Measurements from ENCODE around the gene ZNF845. TPM values are rescaled to one million over a fixed set of nuclear protein-coding genes. Genes with fewer than 3 reads are reported as not detected.

Gene ZNF845
- total and polyA plus RNA-seq, 2 of the 4 experiments (the other 2 are of a cell fraction) = 1.2 to 9.5 TPM

- Histone ChIP-seq H3K9ac (ENCODE audit: low read depth, low read length) (no peak overlapping the region), H3K14ac (replicated peaks; ENCODE audit: low read depth, low read length) (no peak overlapping the region), H2BK20ac (ENCODE audit: low read depth, low read length) (no peak overlapping the region), H3K4me3 (ENCODE audit: insufficient read depth, low read depth, low read length) (no peak overlapping the region), H4K91ac (ENCODE audit: insufficient read depth, low read depth, low read length) (no peak overlapping the region), H2BK120ac (ENCODE audit: low read depth, low read length) (no peak overlapping the region), H2AK9ac (replicated peaks; ENCODE audit: low read depth, low read length, poor library complexity) (no peak overlapping the region), H3K4me1 (ENCODE audit: control insufficient read depth, insufficient read depth, low read length) (no peaks in the 10 kb centered on the region), H2AFZ (replicated peaks; ENCODE audit: low read length, poor library complexity) (no peak overlapping the region), H2BK15ac (ENCODE audit: low read depth, low read length) (no peak overlapping the region), H3K4me2 (ENCODE audit: low read depth, low read length) (no peak overlapping the region), H3K27me3 (ENCODE audit: control insufficient read depth, insufficient read depth, low read length) (no peaks in the 10 kb centered on the region), H3K79me1 (ENCODE audit: low read depth in 1 of 2, low read length in 2 of 2) (no peaks in the 10 kb centered on the region), H3K18ac (ENCODE audit: low read depth, low read length) (no peak overlapping the region), H3K23ac (ENCODE audit: low read depth, low read length) (no peak overlapping the region), H2BK5ac (ENCODE audit: low read depth, low read length, poor library complexity, severe bottlenecking) (no peak overlapping the region), H2AK5ac (ENCODE audit: low read depth, low read length) (no peak overlapping the region), H3K9me1 (ENCODE audit: insufficient read depth, low read length) (no peaks in the 10 kb centered on the region), H4K8ac (ENCODE audit: low read depth in 2 of 2, low read length in 2 of 2) (no peak overlapping the region), H4K20me1 (ENCODE audit: insufficient read depth, low read length) (no peaks in the 10 kb centered on the region), H3K56ac (ENCODE audit: extremely low read depth, insufficient read depth, low read length) (no peak overlapping the region), H3K9me3 (ENCODE audit: control insufficient read depth, insufficient read depth, low read length) (peaks cover 53% of the 10 kb centered on the region), H3K4ac (ENCODE audit: low read depth, low read length) (no peak overlapping the region), H4K5ac (ENCODE audit: low read depth, low read length) (no peak overlapping the region), H3K27ac (ENCODE audit: insufficient read depth, low read length) (no peak overlapping the region), H3K36me3 (ENCODE audit: control insufficient read depth, insufficient read depth, low read length) (peaks cover 14% of the 10 kb centered on the region)
- no peak for ATAC-seq (ENCODE audit: low read depth)
- POLR2A ChIA-PET (ENCODE audit: unreplicated experiment) = no interaction called here
- DNase-seq = no peak
- no peak for TF ChIP-seq MAZ (IDR thresholded peaks at IDR 0.05; ENCODE audit: borderline replicate concordance, low read depth, low read length)
- TF ChIP-seq RCOR1 (IDR thresholded peaks at IDR 0.05; ENCODE audit: insufficient replicate concordance, low read length) = no peak
- no peak for TF ChIP-seq RFX5 (IDR thresholded peaks at IDR 0.05; ENCODE audit: low read depth, low read length)
- TF ChIP-seq MAFK (IDR thresholded peaks at IDR 0.05; ENCODE audit: low read depth, low read length) = no peak
- TF ChIP-seq USF2 (IDR thresholded peaks at IDR 0.05; ENCODE audit: low read depth, low read length) = no peak
- no peak for TF ChIP-seq BHLHE40 (IDR thresholded peaks at IDR 0.05; ENCODE audit: low read depth, low read length)
- no peak for TF ChIP-seq CTCF (conservative IDR thresholded peaks at IDR 0.05; ENCODE audit: low read depth, low read length)
- TF ChIP-seq SMC3 (IDR thresholded peaks at IDR 0.05; ENCODE audit: low read depth, low read length) = no peak
- TF ChIP-seq CHD1 (IDR thresholded peaks at IDR 0.05; ENCODE audit: low read depth, low read length) = no peak
- WGBS, 2 experiments (ENCODE audit: extremely low coverage in 2 of 2, insufficient read length in 1 of 2) = no CpG with 5 or more reads among the region's 1 CpG
- dilution Hi-C loops (cut with HindIII; ENCODE audit: low sequenced_read_pairs, unreplicated experiment) (no loop called here), in situ Hi-C loops (cut with MboI; ENCODE audit: low sequenced_read_pairs) (no loop called here), intact Hi-C loops (cut with micrococcal nuclease) (no loop called here)
- no TSS peak for BruUV-seq (replicated peaks)
- CTCF ChIA-PET = no interaction called here
Measured at GRCh38 chr19:53355739-53356138, 22.2 kb downstream of the ZNF845 start.
